Measurements from ENCODE around the gene KCND2.
"Not testable (repeated sequence)": the region's sequence is repeated elsewhere in the genome, so short reads cannot be mapped to it uniquely, and the experiment has no call there.

Gene KCND2

GRCh38 chr7:120272701-120273475, at the start of gene KCND2:
KCND2 (plus strand) TSS chr7:120273175.
- DNase-seq (ENCODE audit: low read depth), result no peak

- no peak for DNase-seq (ENCODE audit: low read depth)
Measured at GRCh38 chr7:120226188-120226587, 46.8 kb upstream of the KCND2 start.

GRCh38 chr7:120227255-120227654, 45.7 kb upstream of the KCND2 start:
- no peak for DNase-seq (ENCODE audit: low read depth)

- no peak for DNase-seq (ENCODE audit: low read depth)
Measured at GRCh38 chr7:120229084-120229483, 43.9 kb upstream of the KCND2 start.

GRCh38 chr7:120233338-120233737, 39.6 kb upstream of the KCND2 start:
- DNase-seq (ENCODE audit: low read depth), result no peak

- not testable (repeated sequence) for DNase-seq (ENCODE audit: low read depth)
Measured at GRCh38 chr7:120240350-120240749, 32.6 kb upstream of the KCND2 start.

GRCh38 chr7:120241973-120242372, 31.0 kb upstream of the KCND2 start:
- no peak for DNase-seq (ENCODE audit: low read depth)

GRCh38 chr7:120254845-120255244, 18.1 kb upstream of the KCND2 start:
- no peak for DNase-seq (ENCODE audit: low read depth)

- no peak for DNase-seq (ENCODE audit: low read depth)
Measured at GRCh38 chr7:120256344-120257070, 16.5 kb upstream of the KCND2 start.

GRCh38 chr7:120259386-120259785, 13.6 kb upstream of the KCND2 start:
- DNase-seq (ENCODE audit: low read depth), result peak; percentile 24

- DNase-seq (ENCODE audit: low read depth), result no peak
Measured at GRCh38 chr7:120260111-120260510, 12.9 kb upstream of the KCND2 start.

GRCh38 chr7:120272261-120272660, 714 bp upstream of the KCND2 start:
- DNase-seq (ENCODE audit: low read depth), result no peak

GRCh38 chr7:120273476-120273975, 551 bp downstream of the KCND2 start:
- DNase-seq (ENCODE audit: low read depth), result no peak

GRCh38 chr7:120274482-120274881, 1.5 kb downstream of the KCND2 start:
- no peak for DNase-seq (ENCODE audit: low read depth)

GRCh38 chr7:120274899-120275298, 1.9 kb downstream of the KCND2 start:
- no peak for DNase-seq (ENCODE audit: low read depth)

- no peak for DNase-seq (ENCODE audit: low read depth)
Measured at GRCh38 chr7:120276720-120277119, 3.7 kb downstream of the KCND2 start.

- no peak for DNase-seq (ENCODE audit: low read depth)
Measured at GRCh38 chr7:120278773-120279172, 5.8 kb downstream of the KCND2 start.

GRCh38 chr7:120280743-120281142, 7.8 kb downstream of the KCND2 start:
- DNase-seq (ENCODE audit: low read depth), result no peak

- DNase-seq (ENCODE audit: low read depth), result no peak
Measured at GRCh38 chr7:120293027-120293426, 20.1 kb downstream of the KCND2 start.

GRCh38 chr7:120302190-120302589, 29.2 kb downstream of the KCND2 start:
- DNase-seq (ENCODE audit: low read depth), result no peak

- no peak for DNase-seq (ENCODE audit: low read depth)
Measured at GRCh38 chr7:120303105-120303504, 30.1 kb downstream of the KCND2 start.

GRCh38 chr7:120304674-120305073, 31.7 kb downstream of the KCND2 start:
- DNase-seq (ENCODE audit: low read depth), result no peak

GRCh38 chr7:120307991-120308545, 35.1 kb downstream of the KCND2 start:
- DNase-seq (ENCODE audit: low read depth), result no peak
